Muscle layer of duodenum (tissue), 2 donors: ENCODE data around the gene LILRB5.
"Not testable (repeated sequence)": the region's sequence is repeated elsewhere in the genome, so short reads cannot be mapped to it uniquely, and the experiment has no call there.

ENCODE experiments used
- H3K27ac ChIP-seq: one replicate; pipeline ENCODE4 v1.7.0; 2013; ENCODE audit warnings: mild to moderate bottlenecking, low read length
- H3K27me3 ChIP-seq: one replicate; pipeline ENCODE4 v1.7.0; 2013; ENCODE audit warnings: low read depth, mild to moderate bottlenecking, control low read depth, low read length
- H3K36me3 ChIP-seq, 2 donors: one replicate each; pipeline ENCODE4 v1.7.0; 2013; ENCODE audit warnings: low read length in 2 of 2, control low read depth in 1 of 2, mild to moderate bottlenecking in 1 of 2; ENCODE audit not compliant: insufficient read depth in 2 of 2, control insufficient read depth in 1 of 2
- H3K4me1 ChIP-seq, 2 donors: one replicate each; pipeline ENCODE4 v1.7.0; 2013; ENCODE audit warnings: low read length in 2 of 2, mild to moderate bottlenecking in 2 of 2, control low read depth in 1 of 2, moderate library complexity in 1 of 2; ENCODE audit not compliant: insufficient read depth in 2 of 2, control insufficient read depth in 1 of 2
- H3K4me3 ChIP-seq, 2 donors: one replicate each; pipeline ENCODE4 v1.7.0; 2013; ENCODE audit warnings: low read length in 2 of 2, low read depth in 1 of 2, mild to moderate bottlenecking in 1 of 2
- H3K9me3 ChIP-seq, 2 donors: one replicate each; pipeline ENCODE4 v1.7.0; 2013; ENCODE audit warnings: low read length in 2 of 2, control low read depth in 1 of 2, mild to moderate bottlenecking in 1 of 2; ENCODE audit not compliant: control insufficient read depth in 1 of 2
- donor health status: healthy.

The LILRB5 gene

DNA sequence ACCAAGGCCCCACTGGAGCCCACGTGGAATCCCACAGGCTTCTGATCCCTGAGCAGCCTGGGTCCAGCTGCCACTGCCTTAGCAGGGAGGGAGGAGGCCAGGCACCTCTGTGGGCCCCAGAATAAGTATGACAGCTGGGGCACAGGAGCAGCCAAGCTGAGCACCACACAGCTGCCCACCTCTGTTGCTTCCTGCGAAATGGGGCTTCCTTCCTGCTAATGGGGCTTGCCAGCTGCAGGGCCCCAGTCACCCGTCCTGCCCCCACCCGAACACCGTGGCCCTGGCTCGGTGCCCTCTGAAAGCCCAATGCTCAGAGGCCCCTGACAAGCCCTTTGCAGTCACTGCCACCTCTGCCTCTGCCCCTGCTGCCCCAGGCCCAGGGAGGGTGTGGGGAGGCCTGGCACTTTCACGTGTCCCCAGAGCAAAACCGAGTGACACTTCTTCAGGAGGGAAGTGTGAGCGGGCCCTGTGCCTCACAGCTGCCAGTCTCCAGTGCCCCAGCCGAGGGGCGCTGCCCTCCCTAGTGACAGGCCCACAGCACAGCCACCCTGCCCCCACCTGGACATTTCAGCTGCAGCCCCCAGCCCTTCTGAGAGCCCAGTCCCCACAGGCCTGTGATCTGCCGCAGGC, 28.5 kb upstream of the LILRB5 start:
- H3K27me3 ChIP-seq, H3K36me3 ChIP-seq, H3K4me3 ChIP-seq, H3K27ac ChIP-seq, H3K9me3 ChIP-seq, H3K4me1 ChIP-seq: not testable (repeated sequence)

DNA sequence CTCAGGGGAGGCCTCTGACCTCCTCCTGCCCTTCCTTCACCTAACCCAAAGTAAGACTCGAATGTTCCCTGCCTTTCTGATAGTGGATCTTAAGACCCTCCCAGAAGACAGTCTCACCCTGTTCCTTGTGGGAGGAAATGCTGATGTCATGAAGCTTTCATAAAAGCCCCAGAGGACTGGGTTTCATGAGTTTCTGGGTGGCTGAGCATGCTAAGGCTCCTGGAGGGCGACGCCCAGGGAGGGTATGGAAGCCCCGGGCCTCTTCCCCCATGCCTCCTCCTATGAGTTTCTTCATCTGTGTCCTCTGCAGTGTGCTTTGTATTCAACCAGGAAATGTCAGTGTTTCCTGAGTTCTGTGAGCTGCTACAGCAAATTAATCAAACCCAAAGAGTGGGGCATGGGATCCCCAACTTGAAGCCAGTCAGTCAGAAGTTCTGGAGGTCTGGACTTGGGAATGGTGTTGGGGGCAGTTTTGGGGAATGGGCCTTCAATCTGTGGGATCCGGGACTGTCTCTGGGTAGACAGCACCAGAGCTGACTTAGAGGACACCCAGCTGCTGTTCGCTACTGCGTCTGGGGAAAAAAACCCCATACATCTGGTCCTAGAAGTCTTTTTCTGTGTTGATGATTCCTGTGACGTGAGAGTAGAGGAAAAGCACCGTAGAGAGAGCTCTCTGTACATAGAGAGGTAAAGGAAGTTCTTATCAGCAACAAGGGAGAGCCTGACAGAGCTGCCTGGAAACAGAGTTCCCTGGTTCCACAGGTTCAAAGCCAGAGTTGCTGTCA, 25.8 kb upstream of the LILRB5 start:
- no peak overlapping the region for H3K27ac ChIP-seq
- H3K27me3 ChIP-seq, result peaks cover 6% of the 10 kb centered on the region
- no peaks in the 10 kb centered on the region for H3K9me3 ChIP-seq
- no peaks in the 10 kb centered on the region for H3K4me1 ChIP-seq
- no peak overlapping the region for H3K4me3 ChIP-seq
- H3K36me3 ChIP-seq, result no peaks in the 10 kb centered on the region

DNA sequence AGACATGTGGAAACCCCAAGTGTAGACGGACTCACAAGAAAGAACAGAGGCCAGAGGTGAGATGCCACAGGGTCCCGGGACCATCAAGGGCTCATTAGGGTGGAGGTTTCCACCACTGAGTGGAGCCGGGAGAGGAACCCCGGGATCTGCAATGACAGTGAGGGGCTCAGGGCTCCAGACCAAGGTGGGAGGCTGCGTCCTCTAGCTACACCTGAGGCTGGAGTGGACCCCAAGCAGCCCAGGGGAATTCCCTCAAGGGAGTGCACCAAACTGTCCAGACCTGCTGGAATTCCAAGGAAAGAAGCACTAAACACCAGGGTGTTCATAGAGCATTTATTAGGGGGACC, 24.6 kb upstream of the LILRB5 start:
- H3K27ac ChIP-seq, H3K4me3 ChIP-seq, H3K4me1 ChIP-seq, H3K9me3 ChIP-seq, H3K27me3 ChIP-seq, H3K36me3 ChIP-seq: not testable (repeated sequence)

DNA sequence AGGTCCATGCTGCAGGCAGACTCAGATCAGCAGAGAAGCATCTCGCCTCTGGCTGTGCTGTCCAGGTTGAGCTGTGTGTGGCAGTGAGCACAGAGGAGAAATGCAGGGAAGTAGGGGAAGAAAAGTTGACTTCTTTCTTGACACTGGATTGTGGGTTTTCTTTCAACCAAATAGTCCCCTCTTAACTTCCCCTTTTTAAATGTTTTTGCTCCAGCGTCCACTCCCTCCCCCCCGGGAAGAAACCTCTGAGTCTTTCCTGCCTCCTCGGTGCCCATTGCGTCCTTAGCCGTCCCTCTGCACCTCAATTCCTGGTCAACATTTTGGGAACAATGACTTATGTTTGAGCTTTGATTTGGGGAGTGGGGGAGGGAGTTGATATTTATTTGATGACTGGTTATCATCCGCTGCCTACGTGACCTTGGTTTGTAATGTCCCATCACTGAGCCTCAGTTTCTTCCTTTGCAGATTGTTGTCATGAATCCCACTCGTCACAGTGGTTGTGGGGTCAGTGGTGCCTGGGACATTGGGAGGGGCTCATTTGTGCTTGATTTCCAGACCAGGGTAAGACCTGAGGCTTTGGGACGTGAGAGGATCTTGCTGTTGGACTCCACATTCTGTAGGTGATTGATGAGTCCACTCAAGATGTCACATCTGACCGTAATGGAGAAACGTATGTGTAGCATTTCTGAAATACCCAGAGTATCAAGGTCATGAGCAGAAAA, 24.1 kb upstream of the LILRB5 start, which contains the start of gene LILRB2:
LILRB2 (minus strand) TSS at position 104 of the 722 bp plus-strand sequence. CDS start 614 bp downstream, outside the sequence.
- no peaks in the 10 kb centered on the region for H3K36me3 ChIP-seq
- peak within 1 kb of the TSS in 1 of 2 donors; percentile 44 for H3K4me3 ChIP-seq
- peaks cover 6% of the 10 kb centered on the region for H3K27me3 ChIP-seq
- no peak within 1 kb of the TSS for H3K27ac ChIP-seq
- no peaks in the 10 kb centered on the region for H3K4me1 ChIP-seq
- no peaks in the 10 kb centered on the region for H3K9me3 ChIP-seq

DNA sequence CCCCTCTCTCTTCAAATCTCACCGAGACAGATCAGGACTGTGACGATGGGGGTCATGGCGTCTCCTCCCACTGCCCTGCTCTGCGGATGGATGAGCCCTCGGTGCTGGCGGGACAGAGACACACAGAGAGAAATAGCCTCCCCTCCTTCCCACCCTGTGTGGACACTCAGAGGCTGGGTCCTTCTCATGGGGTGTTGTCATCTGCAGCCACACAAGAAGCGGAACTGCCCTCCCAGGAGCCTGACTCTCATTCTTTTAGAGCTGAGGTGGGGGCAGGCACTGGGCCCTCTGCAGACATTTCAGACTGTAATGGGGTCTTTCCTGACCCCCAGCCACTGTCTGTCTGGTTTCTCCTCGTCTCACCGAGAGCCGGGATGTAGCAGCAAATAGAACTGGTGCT, 23.4 kb upstream of the LILRB5 start:
- not testable (repeated sequence) for H3K27ac ChIP-seq, H3K27me3 ChIP-seq

GRCh38 chr19:54280025-54280424, 23.0 kb upstream of the LILRB5 start:
- not testable (repeated sequence) for H3K27ac ChIP-seq, H3K9me3 ChIP-seq, H3K36me3 ChIP-seq, H3K27me3 ChIP-seq, H3K4me1 ChIP-seq
- peak overlapping the region in 1 of 2 donors; percentile 44 for H3K4me3 ChIP-seq

More for the DNA sequence above, 23.4 kb upstream of the LILRB5 start:
- H3K9me3 ChIP-seq, H3K4me1 ChIP-seq, H3K36me3 ChIP-seq: not testable (repeated sequence)
- H3K4me3 ChIP-seq, result peak overlapping the region in 1 of 2 donors; percentile 44

GRCh38 chr19:54279406-54279962, 22.4 kb upstream of the LILRB5 start:
- H3K9me3 ChIP-seq, result no peaks in the 10 kb centered on the region
- peaks cover 6% of the 10 kb centered on the region for H3K27me3 ChIP-seq
- no peak overlapping the region for H3K27ac ChIP-seq

GRCh38 chr19:54278571-54279195, 21.6 kb upstream of the LILRB5 start:
- not testable (repeated sequence) for H3K27ac ChIP-seq, H3K4me1 ChIP-seq, H3K36me3 ChIP-seq, H3K4me3 ChIP-seq, H3K9me3 ChIP-seq, H3K27me3 ChIP-seq

More at GRCh38 chr19:54279406-54279962, 22.4 kb upstream of the LILRB5 start:
- H3K4me1 ChIP-seq, result no peaks in the 10 kb centered on the region
- no peaks in the 10 kb centered on the region for H3K36me3 ChIP-seq
- peak overlapping the region in 1 of 2 donors; percentile 44 for H3K4me3 ChIP-seq

GRCh38 chr19:54278056-54278455, 21.0 kb upstream of the LILRB5 start:
- not testable (repeated sequence) for H3K27ac ChIP-seq, H3K4me3 ChIP-seq, H3K9me3 ChIP-seq, H3K27me3 ChIP-seq, H3K4me1 ChIP-seq, H3K36me3 ChIP-seq

GRCh38 chr19:54277111-54277615, 20.1 kb upstream of the LILRB5 start:
- H3K27me3 ChIP-seq, H3K27ac ChIP-seq, H3K36me3 ChIP-seq: not testable (repeated sequence)

GRCh38 chr19:54275951-54276350, 18.9 kb upstream of the LILRB5 start:
- Histone ChIP-seq H3K36me3 (no peaks in the 10 kb centered on the region), H3K9me3 (no peaks in the 10 kb centered on the region), H3K27ac (no peak overlapping the region), H3K4me1 (no peaks in the 10 kb centered on the region), H3K4me3 (no peak overlapping the region), H3K27me3 (no peaks in the 10 kb centered on the region)

More at GRCh38 chr19:54277111-54277615, 20.1 kb upstream of the LILRB5 start:
- H3K4me1 ChIP-seq, H3K4me3 ChIP-seq, H3K9me3 ChIP-seq: not testable (repeated sequence)
